ENCODE measurements around the gene DNAH8.
"Not testable (repeated sequence)": the region's sequence is repeated elsewhere in the genome, so short reads cannot be mapped to it uniquely, and the experiment has no call there.

The DNAH8 gene

GRCh38 chr6:38846844-38847243 lies 131.7 kb downstream of the DNAH8 start:
- no peak for DNase-seq

- no peak for DNase-seq
These were observed 132.4 kb downstream of the DNAH8 start for GRCh38 chr6:38847497-38847896.

GRCh38 chr6:38848760-38849159 lies 133.6 kb downstream of the DNAH8 start:
- no peak for DNase-seq

GRCh38 chr6:38852215-38852614 lies 137.1 kb downstream of the DNAH8 start:
- DNase-seq: no peak

DNA sequence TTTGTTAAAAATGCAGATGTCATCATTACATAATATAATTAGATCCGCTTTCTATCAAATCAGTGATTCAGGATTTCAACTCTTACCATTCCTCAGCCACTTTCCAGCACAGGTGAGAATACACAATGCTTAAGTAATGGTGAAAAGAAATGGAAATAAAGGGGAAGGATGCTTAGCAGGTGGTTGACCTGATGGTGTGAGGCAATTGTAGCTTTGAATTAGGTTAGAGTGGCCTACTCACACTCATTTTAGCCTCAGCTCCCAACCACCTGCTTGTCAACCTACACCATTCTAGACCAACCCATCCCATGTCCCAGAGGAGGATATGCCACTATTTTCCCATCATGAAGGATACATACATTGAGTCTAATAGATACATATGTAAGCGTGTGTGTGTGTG lies 138.1 kb downstream of the DNAH8 start:
- no peak for DNase-seq

GRCh38 chr6:38856492-38856891 lies 141.4 kb downstream of the DNAH8 start:
- DNase-seq: no peak

DNA sequence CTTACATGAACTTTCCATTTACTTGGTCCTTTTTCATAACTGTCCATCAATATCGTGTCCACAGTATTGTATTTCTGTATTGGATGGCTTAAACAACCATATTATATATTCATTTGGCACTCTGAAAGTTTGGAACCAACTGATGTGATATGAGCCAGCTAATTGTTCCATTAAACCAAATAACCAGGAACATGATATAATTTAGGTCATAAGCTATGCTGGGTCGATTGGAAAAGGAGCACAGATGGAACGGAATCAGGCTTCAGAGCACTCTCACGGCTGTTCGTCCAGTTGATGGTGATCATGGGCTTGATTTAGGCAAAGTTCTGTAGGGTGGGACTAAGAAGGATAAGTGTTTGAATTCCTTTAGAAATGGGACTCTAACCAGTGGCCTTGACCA lies 142.7 kb downstream of the DNAH8 start:
- DNase-seq: no peak

- DNase-seq: no peak
These were observed 144.9 kb downstream of the DNAH8 start for GRCh38 chr6:38860041-38860440.

- DNase-seq: no peak
These were observed 146.9 kb downstream of the DNAH8 start for GRCh38 chr6:38861926-38862401.

GRCh38 chr6:38865521-38866174 lies 150.5 kb downstream of the DNAH8 start:
- no peak for DNase-seq

DNA sequence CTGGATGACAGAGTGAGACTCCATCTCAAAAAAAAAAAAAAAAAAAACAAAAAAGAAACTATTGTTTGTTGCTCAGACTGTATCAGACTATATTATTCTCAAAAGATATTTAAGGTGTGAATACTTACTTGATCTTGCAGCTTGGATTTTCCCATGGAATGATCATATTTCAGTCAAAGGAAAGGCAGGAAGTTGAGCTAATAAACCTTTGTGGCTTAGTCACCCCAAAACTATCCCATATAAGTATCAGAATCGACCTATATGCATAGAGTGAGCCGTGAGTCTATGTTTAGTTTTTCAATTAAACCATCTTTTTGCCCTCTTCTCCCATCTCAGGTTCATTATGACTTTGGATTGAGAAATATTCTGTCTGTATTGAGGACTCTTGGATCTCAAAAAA lies 152.6 kb downstream of the DNAH8 start:
- DNase-seq: no peak

- peak; percentile 21 to 46 for DNase-seq
These were observed 156.8 kb downstream of the DNAH8 start for GRCh38 chr6:38871741-38872568.

DNA sequence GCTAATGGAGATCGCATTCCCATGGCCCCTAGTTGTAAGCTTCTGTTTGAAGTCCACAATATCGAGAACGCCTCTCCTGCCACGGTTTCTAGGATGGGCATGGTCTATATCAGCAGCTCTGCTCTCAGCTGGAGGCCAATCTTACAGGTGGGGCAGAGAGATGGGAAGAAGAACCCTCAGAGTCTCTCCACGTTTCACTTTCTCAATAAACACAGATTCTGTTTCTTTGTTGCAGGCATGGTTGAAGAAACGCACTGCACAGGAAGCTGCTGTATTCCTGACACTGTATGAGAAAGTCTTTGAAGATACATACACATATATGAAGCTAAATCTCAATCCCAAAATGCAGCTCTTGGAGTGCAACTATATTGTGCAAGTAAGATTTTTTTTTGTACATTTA lies 157.9 kb downstream of the DNAH8 start:
- DNase-seq: no peak

DNA sequence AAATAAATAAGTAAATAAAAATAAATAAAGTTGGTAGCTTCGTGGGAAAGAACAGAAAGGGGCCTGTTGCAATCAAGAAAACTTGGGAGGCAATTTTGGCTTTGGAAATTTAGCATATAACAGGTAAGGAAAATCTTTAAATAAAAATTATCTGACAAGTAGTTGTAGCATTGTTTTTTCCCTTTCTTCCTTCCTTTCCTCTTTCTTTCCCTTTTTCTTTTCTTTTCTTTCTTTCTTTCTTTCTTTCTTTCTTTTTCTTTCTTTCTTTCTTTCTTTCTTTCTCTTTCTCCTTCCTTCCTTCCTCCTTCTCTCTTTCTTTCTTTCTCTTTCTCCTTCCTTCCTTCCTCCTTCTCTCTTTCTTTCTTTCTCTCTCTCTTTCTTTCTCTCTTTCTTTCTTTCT lies 158.7 kb downstream of the DNAH8 start:
- DNase-seq: not testable (repeated sequence)

DNA sequence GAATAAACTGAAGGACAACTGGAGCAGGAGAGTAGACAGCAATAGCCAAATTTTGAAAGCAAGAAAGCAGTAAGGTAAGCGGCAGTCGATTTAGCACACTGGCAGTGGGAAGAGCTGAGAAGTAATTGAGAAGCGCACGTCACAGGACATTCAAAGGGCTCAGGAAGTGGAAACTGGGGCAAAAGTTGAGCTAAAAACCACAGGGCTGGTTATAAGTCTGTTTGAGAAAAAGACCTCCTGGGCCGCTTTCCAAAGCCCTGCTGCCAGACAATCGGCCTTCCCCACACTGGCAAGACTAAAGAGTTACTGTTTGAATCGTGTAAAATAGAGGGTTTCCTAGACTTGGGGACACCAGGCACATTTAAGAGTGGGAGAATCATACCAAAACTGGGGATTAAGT lies 161.4 kb downstream of the DNAH8 start:
- no peak for DNase-seq

- no peak for DNase-seq
These were observed 162.6 kb downstream of the DNAH8 start for GRCh38 chr6:38877721-38878120.

GRCh38 chr6:38882157-38882556 lies 167.0 kb downstream of the DNAH8 start:
- no peak for DNase-seq

DNA sequence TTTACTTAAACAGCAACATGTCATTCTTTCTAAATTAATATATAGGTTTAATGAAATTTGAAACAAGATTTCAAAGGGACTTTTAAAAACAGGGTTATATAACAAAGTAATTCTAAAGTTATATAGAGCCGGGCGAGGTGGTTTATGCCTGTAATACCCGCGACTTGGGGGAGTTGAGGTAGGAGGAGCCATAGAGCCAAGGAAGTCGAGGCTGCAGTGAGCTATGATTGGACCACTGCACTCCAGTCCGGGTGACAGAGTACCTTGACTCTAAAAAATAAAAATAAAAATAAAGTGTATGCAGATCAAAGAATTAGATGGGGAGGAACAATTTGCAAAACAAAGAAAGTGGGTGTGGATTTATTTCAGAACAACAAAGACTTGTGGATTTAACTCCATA lies 182.4 kb downstream of the DNAH8 start:
- DNase-seq: no peak

- no peak for DNase-seq
These were observed 186.9 kb downstream of the DNAH8 start for GRCh38 chr6:38901802-38902522.

GRCh38 chr6:38906582-38906981 lies 191.5 kb downstream of the DNAH8 start:
- DNase-seq: no peak

DNA sequence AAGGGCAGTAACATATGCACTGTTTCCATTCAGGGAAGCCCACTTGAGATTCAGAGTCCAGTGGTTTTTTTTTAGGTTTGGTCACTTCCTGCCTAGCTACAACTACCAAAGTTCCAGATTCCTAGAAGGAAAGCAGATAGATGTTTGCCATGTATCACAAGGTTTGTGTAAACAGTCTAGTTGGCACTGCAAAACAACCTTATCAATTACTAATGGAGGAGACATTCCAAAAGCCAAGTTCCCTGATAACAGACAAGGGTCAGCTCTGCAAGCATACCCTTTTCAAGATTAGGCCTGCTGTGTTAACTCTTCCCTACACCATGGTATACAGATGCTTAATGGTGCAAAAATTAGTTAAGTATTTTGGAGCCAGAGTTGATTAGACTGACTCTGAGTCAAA lies 192.2 kb downstream of the DNAH8 start:
- no peak for DNase-seq

GRCh38 chr6:38909015-38909730 lies 194.1 kb downstream of the DNAH8 start:
- no peak for DNase-seq

DNA sequence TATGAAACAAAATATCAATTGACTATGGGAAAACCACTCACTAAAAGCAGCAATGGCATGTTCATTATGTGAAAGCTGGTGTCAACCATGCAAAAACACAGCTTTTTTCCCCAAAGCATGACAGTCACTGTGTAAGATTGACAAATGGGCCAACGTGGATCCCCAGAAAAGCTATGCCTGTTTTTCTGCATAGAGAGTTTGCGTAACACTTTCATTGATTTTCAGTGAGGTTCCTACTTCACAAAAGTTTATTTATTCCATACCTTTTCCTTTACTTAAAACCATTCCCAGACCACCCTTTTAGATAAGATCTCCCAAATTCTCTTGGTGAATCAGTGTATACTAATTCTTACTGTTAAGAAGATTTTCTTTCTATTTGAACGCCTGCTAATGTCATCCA lies 195.1 kb downstream of the DNAH8 start:
- DNase-seq: no peak

Data from SHP77 (cell line).